Vagina (tissue), 2 donors: ENCODE measurements around the gene CYP4F2.

Experiments
- CTCF ChIP-seq, 3 experiments: fragments of 450-650 bp in 2 of 3; fragments of 200-600 bp in 1 of 3; sonication (generic) in 1 of 3; IDR thresholded peaks; one replicate each; pipeline ENCODE4 v1.5.1; 2017 to 2019; ENCODE audit warnings: antibody characterized with exemption in 3 of 3, mild to moderate bottlenecking in 2 of 3, moderate library complexity in 2 of 3
- POLR2A ChIP-seq, 2 donors: fragments of 450-650 bp; IDR thresholded peaks; one replicate each; pipeline ENCODE4 v1.6.1; 2017; ENCODE audit warnings: antibody characterized with exemption in 2 of 2, mild to moderate bottlenecking in 2 of 2, moderate library complexity in 2 of 2
- POLR2AphosphoS5 ChIP-seq, 2 donors: sonication (generic); formaldehyde crosslinking; IDR thresholded peaks; one replicate each; pipeline ENCODE4 v1.9.0; 2017; ENCODE audit warnings: antibody characterized with exemption in 2 of 2, mild to moderate bottlenecking in 2 of 2, low read depth in 1 of 2; ENCODE audit not compliant: insufficient read depth in 1 of 2

- TF ChIP-seq POLR2AphosphoS5 (IDR thresholded peaks at IDR 0.05; ENCODE audit: insufficient read depth in 1 of 2, low read depth in 1 of 2) = no peak
- no peak for TF ChIP-seq CTCF (IDR thresholded peaks at IDR 0.05)
- no peak for TF ChIP-seq POLR2A (IDR thresholded peaks at IDR 0.05)
Observed at GRCh38 chr19:15894359-15894758, 3.5 kb downstream of the CYP4F2 start.
